Mesothelial cell of epicardium (in vitro differentiated cells): ENCODE results near the gene SLC9A7. TPM values are rescaled to one million over a fixed set of nuclear protein-coding genes. Genes with fewer than 3 reads are reported as not detected.
A peak's percentile ranks its signal among the peaks of the same experiment; 100 is the strongest.

Experiments used
- DNase-seq, 2 experiments: peaks; one replicate each; pipeline ENCODE4 v3.0.0; 2021; ENCODE audit warnings: low spot score in 2 of 2; ENCODE audit not compliant: unreplicated experiment in 2 of 2
- H3K27ac Mint-ChIP-seq: 2 replicates; pipeline ENCODE4 v1.8.0; 2021; ENCODE audit warnings: mixed read lengths
- H3K27me3 Mint-ChIP-seq: 2 replicates; pipeline ENCODE4 v1.8.0; 2021; ENCODE audit warnings: low read depth, mixed read lengths
- H3K36me3 Mint-ChIP-seq: 2 replicates; pipeline ENCODE4 v1.8.0; 2021; ENCODE audit warnings: mixed read lengths
- H3K4me1 Mint-ChIP-seq: 2 replicates; pipeline ENCODE4 v1.8.0; 2021; ENCODE audit warnings: mixed read lengths
- H3K4me3 Mint-ChIP-seq: 2 replicates; pipeline ENCODE4 v1.8.0; 2021; ENCODE audit warnings: mild to moderate bottlenecking, moderate library complexity, mixed read lengths
- H3K9me3 Mint-ChIP-seq: 2 replicates; pipeline ENCODE4 v1.8.0; 2021; ENCODE audit warnings: mixed read lengths
- CTCF ChIP-seq: fragments of 200-600 bp; sonication (generic); IDR thresholded peaks from one replicate; pipeline ENCODE4 v1.5.0; 2021; ENCODE audit warnings: antibody characterized with exemption; ENCODE audit not compliant: unreplicated experiment
- total RNA-seq: library from RNA; stranded (reverse); gene quantifications from 3 replicates; pipeline ENCODE4 v1.2.1, GENCODE V29; 2021

SLC9A7 gene
- total RNA-seq, 1 donor from 2014 or later: 14.1 TPM

DNA sequence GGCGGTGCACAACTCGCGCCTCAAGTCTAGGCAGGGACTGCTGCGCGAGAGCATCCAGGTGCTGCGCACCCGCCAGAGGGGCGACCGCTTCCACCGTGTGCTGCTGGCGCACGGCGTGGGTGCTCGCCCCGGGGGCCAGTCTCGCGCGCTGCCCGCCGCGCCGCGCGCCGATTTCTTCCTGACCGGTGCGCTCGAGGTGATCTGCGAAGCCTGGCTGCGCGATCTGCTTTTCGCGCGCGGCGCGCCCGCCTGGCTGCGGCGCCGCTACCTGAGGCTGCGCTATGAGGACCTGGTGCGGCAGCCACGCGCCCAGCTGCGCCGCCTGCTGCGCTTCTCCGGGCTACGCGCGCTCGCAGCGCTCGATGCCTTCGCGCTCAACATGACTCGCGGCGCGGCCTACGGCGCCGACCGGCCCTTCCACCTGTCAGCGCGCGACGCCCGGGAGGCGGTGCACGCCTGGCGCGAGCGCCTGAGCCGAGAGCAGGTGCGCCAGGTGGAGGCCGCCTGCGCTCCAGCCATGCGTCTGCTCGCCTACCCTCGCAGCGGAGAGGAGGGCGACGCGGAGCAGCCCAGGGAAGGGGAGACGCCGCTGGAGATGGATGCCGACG is 184.0 kb downstream of the SLC9A7 start:
- Mint-ChIP-seq H3K4me1 (peaks cover 6% of the 10 kb centered on the region), H3K36me3 (no peaks in the 10 kb centered on the region), H3K27ac (no peak overlapping the region), H3K27me3 (peaks cover 46% of the 10 kb centered on the region), H3K4me3 (peak overlapping the region; percentile 66), H3K9me3 (peaks cover 3% of the 10 kb centered on the region)
- DNase-seq: no peak
- no peak for TF ChIP-seq CTCF

DNA sequence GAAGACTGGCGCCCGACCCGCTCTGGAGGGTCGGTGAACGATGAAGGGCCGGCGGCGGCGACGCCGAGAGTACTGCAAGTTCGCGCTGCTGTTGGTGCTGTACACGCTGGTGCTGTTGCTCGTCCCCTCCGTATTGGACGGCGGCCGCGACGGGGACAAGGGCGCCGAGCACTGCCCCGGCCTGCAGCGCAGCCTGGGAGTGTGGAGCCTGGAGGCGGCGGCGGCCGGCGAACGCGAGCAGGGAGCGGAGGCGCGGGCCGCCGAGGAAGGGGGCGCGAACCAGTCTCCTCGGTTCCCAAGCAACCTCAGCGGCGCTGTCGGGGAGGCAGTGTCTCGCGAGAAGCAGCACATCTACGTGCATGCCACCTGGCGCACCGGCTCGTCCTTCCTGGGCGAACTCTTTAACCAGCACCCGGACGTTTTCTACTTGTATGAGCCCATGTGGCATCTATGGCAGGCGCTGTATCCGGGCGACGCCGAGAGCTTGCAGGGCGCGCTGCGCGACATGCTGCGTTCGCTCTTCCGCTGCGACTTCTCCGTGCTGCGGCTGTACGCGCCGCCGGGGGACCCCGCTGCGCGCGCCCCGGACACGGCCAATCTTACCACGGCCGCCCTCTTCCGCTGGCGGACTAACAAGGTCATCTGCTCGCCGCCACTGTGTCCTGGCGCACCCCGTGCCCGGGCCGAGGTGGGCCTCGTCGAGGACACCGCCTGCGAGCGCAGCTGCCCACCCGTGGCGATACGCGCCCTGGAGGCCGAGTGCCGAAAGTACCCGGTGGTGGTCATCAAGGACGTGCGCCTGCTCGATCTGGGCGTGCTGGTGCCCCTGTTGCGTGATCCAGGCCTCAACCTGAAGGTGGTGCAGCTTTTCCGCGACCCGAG is 184.8 kb downstream of the SLC9A7 start:
- Mint-ChIP-seq H3K36me3 (no peaks in the 10 kb centered on the region), H3K27me3 (peaks cover 46% of the 10 kb centered on the region), H3K27ac (no peak overlapping the region), H3K4me1 (peaks cover 6% of the 10 kb centered on the region), H3K9me3 (no peaks in the 10 kb centered on the region), H3K4me3 (peak overlapping the region; percentile 66)
- peak in 1 of 2 experiments; percentile 49 for DNase-seq
- no peak for TF ChIP-seq CTCF

GRCh38 chrX:46573331-46573891 is 185.5 kb downstream of the SLC9A7 start, which contains the start of gene CHST7:
TSS of gene CHST7 (plus strand) at chrX:46573765. CDS start at chrX:46573932, 167 bp downstream.
- no peaks in the 10 kb centered on the region for H3K36me3 Mint-ChIP-seq
- TF ChIP-seq CTCF: no peak
- peaks cover 46% of the 10 kb centered on the region for H3K27me3 Mint-ChIP-seq
- H3K4me1 Mint-ChIP-seq: peaks cover 6% of the 10 kb centered on the region
- no peaks in the 10 kb centered on the region for H3K9me3 Mint-ChIP-seq
- H3K4me3 Mint-ChIP-seq: peak within 1 kb of the TSS; percentile 66
- DNase-seq: peak in 1 of 2 experiments; percentile 41
- no peak within 1 kb of the TSS for H3K27ac Mint-ChIP-seq

DNA sequence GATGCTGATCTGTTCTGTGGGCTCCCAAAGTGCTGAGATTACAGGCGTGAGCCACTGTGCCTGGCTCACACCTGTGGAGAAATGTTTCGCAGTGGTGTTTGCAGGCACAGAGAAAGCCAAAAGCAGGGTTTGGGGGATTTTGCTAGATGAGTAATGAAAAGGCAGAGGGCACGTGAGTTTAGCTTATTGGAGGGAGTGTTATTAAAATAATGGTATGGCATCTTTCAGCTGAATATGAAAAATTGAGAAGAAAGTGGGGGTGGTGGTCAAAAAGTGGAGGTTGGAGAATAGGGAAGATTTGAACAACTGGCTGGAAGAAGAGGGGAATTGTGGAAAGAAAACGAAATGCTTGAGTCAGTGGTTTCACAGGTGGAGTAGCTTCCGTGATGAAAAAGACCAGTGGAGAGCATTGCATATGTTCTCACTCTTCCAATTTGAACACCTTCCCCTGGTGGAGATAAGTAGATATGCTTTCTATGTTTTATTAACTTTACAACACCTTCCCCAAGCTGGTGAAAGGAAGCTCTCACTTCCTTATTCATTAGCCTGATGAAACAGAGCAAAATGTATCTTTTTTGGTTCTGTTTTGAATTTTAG is 186.5 kb downstream of the SLC9A7 start:
- H3K9me3 Mint-ChIP-seq: no peaks in the 10 kb centered on the region
- peaks cover 6% of the 10 kb centered on the region for H3K4me1 Mint-ChIP-seq
- no peak overlapping the region for H3K27ac Mint-ChIP-seq
- no peak for TF ChIP-seq CTCF
- DNase-seq: no peak
- peaks cover 46% of the 10 kb centered on the region for H3K27me3 Mint-ChIP-seq
- H3K4me3 Mint-ChIP-seq: no peak overlapping the region
- no peaks in the 10 kb centered on the region for H3K36me3 Mint-ChIP-seq

DNA sequence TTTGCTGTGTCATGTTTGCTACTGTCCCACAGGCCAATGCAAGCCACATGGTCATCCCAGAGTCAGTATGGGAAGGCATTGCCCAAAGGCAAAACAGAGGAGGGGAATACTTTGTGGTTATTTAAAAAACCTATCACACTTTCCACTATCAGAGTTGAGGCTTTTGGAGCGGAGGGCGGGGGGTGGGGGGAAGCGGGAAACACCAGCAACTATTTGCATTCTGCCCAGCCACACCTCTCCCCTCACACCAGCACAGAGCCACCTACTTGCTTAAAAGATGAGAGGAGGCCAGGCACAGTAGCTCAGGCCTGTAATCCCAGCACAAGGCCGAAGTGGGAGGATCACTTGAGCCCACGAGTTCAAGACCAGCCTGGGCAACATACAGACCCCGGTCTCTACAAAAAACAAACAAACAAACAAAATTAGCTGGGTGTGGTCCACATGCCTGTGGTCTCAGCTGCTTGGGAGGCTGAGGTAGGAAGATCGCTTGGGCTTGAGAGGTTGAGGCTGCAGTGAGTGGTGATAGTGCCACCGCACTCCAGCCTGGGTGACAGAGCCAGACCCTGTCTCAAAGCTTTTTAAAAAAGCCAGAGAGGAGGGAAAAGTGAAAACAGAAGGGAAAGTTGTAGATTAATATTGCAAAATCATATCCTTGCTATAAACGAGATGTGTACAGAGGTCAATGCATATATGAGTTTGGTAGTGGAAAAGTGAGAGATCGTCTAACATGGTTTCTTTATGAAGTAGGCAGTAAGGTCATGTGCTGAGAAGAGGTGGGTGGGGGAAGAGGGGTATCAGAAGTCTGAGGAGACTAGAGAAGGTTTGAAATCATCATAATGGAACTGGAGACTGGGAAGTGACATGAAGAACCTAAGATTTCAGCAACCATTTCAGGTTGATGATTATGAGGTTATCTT is 187.2 kb downstream of the SLC9A7 start:
- Mint-ChIP-seq H3K4me1 (peaks cover 4% of the 10 kb centered on the region), H3K4me3 (no peak overlapping the region), H3K27me3 (peaks cover 43% of the 10 kb centered on the region), H3K27ac (no peak overlapping the region), H3K9me3 (no peaks in the 10 kb centered on the region), H3K36me3 (no peaks in the 10 kb centered on the region)
- no peak for TF ChIP-seq CTCF
- no peak for DNase-seq
